ENCODE measurements around the gene JADE2.
A peak's percentile ranks its signal among the peaks of the same experiment; 100 is the strongest.
"Not testable (repeated sequence)": the region's sequence is repeated elsewhere in the genome, so short reads cannot be mapped to it uniquely, and the experiment has no call there.

JADE2 gene

GRCh38 chr5:134554319-134555222 is 29.1 kb downstream of the JADE2 start:
- DNase-seq = no peak

- DNase-seq = no peak
Measured at GRCh38 chr5:134555223-134555889, 29.9 kb downstream of the JADE2 start.

GRCh38 chr5:134555890-134556311 is 30.4 kb downstream of the JADE2 start:
- DNase-seq = peak; percentile 84

- not testable (repeated sequence) for DNase-seq
Measured at GRCh38 chr5:134556588-134556987, 31.1 kb downstream of the JADE2 start.

GRCh38 chr5:134556994-134557393 is 31.5 kb downstream of the JADE2 start:
- no peak for DNase-seq

GRCh38 chr5:134559672-134560071 is 34.2 kb downstream of the JADE2 start:
- DNase-seq = no peak

GRCh38 chr5:134560698-134561097 is 35.2 kb downstream of the JADE2 start:
- DNase-seq = no peak

- no peak for DNase-seq
Measured at GRCh38 chr5:134561871-134562296, 36.4 kb downstream of the JADE2 start.

- no peak for DNase-seq
Measured at GRCh38 chr5:134563221-134563620, 37.8 kb downstream of the JADE2 start.

GRCh38 chr5:134563962-134564361 is 38.5 kb downstream of the JADE2 start:
- DNase-seq = no peak

- DNase-seq = no peak
Measured at GRCh38 chr5:134564396-134564795, 38.9 kb downstream of the JADE2 start.

GRCh38 chr5:134565791-134566740 is 40.6 kb downstream of the JADE2 start:
- no peak for DNase-seq

- no peak for DNase-seq
Measured at GRCh38 chr5:134566741-134567221, 41.3 kb downstream of the JADE2 start.

GRCh38 chr5:134567641-134568336 is 42.3 kb downstream of the JADE2 start:
- DNase-seq = no peak

- no peak for DNase-seq
Measured at GRCh38 chr5:134568337-134568700, 42.8 kb downstream of the JADE2 start.

- DNase-seq = no peak
Measured at GRCh38 chr5:134568761-134569695, 43.6 kb downstream of the JADE2 start.

- no peak for DNase-seq
Measured at GRCh38 chr5:134569758-134570364, 44.4 kb downstream of the JADE2 start.

GRCh38 chr5:134570365-134570758 is 44.9 kb downstream of the JADE2 start:
- no peak for DNase-seq

- no peak for DNase-seq
Measured at GRCh38 chr5:134570886-134571285, 45.4 kb downstream of the JADE2 start.

GRCh38 chr5:134571693-134572405 is 46.4 kb downstream of the JADE2 start:
- DNase-seq = no peak

All from NCI-H1694 treated with DMSO at 0.1 percent for 48 hours (cell line).